Measurements from ENCODE around the gene NDST1. TPM values are rescaled to one million over a fixed set of nuclear protein-coding genes. Genes with fewer than 3 reads are reported as not detected.

The NDST1 gene
- total RNA-seq, 2 experiments from 2014 or later, result 9.5 to 26.6 TPM

GRCh38 chr5:150521522-150521817, 13.5 kb downstream of the NDST1 start:
- H3K79me2 ChIP-seq (ENCODE audit: insufficient read depth, low read depth, low read length), result no peaks in the 10 kb centered on the region
- ChIA-PET CTCF (ENCODE audit: unreplicated experiment) (no interaction called here), POLR2A (interaction anchor here (1.2 kb wide), 1 partner anchor 63 kb away, joined by 7 read pairs; no protein-coding TSS in a partner anchor)
- TF ChIP-seq, protein P1, sequence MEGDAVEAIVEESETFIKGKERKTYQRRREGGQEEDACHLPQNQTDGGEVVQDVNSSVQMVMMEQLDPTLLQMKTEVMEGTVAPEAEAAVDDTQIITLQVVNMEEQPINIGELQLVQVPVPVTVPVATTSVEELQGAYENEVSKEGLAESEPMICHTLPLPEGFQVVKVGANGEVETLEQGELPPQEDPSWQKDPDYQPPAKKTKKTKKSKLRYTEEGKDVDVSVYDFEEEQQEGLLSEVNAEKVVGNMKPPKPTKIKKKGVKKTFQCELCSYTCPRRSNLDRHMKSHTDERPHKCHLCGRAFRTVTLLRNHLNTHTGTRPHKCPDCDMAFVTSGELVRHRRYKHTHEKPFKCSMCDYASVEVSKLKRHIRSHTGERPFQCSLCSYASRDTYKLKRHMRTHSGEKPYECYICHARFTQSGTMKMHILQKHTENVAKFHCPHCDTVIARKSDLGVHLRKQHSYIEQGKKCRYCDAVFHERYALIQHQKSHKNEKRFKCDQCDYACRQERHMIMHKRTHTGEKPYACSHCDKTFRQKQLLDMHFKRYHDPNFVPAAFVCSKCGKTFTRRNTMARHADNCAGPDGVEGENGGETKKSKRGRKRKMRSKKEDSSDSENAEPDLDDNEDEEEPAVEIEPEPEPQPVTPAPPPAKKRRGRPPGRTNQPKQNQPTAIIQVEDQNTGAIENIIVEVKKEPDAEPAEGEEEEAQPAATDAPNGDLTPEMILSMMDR (conservative IDR thresholded peaks at IDR 0.05; ENCODE audit: low read length), result no peak
- TF ChIP-seq EZH2phosphoT487 (IDR thresholded peaks at IDR 0.05; ENCODE audit: borderline replicate concordance, low read depth, low read length), result no peak
- peaks cover 53% of the 10 kb centered on the region for H3K4me1 ChIP-seq (ENCODE audit: insufficient read depth, low read length, poor library complexity, severe bottlenecking)
- H3K9me2 ChIP-seq (ENCODE audit: insufficient read depth, low read length), result no peaks in the 10 kb centered on the region
- H3K36me3 ChIP-seq (ENCODE audit: insufficient read depth, low read length), result no peaks in the 10 kb centered on the region
- H3K4me2 ChIP-seq (ENCODE audit: low read length), result no peak overlapping the region
- H4K20me1 ChIP-seq (ENCODE audit: insufficient read depth, low read length), result no peaks in the 10 kb centered on the region
- H2AFZ ChIP-seq (ENCODE audit: low read length), result no peak overlapping the region
- DNase-seq (ENCODE audit: low spot score), result no peak
- intact Hi-C loops (cut with micrococcal nuclease; ENCODE audit: unreplicated experiment), result no loop called here
- no peaks in the 10 kb centered on the region for H3K9me3 ChIP-seq (ENCODE audit: low read length)
- no peak overlapping the region for H3K4me3 ChIP-seq (ENCODE audit: low read depth, low read length, poor library complexity, severe bottlenecking)
- no TSS peak for BruUV-seq (replicated peaks)
- H3K27ac ChIP-seq (ENCODE audit: low read depth, low read length, poor library complexity, severe bottlenecking), result no peak overlapping the region

DNA sequence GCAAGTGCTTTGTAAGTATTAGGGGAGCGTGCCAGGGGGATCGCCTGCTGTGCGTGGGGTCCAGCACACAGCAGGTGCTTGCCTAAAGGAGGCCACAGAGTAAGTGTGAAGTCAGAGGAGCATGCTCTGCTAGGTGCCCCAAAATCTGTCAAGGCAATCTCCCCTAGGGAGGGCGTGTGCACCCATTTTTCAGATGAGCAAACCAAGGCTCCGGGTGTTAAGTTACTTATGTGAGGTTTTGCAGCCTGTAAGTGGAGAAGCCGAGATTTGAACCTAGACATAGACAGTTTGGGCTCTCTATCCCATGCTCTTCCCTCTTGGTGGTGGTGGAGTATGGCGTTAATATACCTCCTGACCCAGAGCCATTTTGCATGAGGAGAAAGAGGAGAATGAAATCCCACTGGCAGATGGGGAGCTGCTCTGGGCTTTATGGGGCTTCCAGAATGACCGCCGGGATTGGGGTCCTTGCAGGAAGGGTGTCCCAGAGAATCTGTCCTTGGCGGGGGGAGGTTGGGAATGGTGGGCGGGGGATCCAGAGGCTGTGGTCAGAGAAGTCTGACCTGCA, 14.1 kb downstream of the NDST1 start:
- Histone ChIP-seq H3K9me2 (ENCODE audit: insufficient read depth, low read length) (no peaks in the 10 kb centered on the region), H3K4me1 (ENCODE audit: insufficient read depth, low read length, poor library complexity, severe bottlenecking) (peaks cover 53% of the 10 kb centered on the region), H3K9me3 (ENCODE audit: low read length) (no peaks in the 10 kb centered on the region), H2AFZ (ENCODE audit: low read length) (no peak overlapping the region), H3K4me2 (ENCODE audit: low read length) (peak overlapping the region; percentile 36), H4K20me1 (ENCODE audit: insufficient read depth, low read length) (no peaks in the 10 kb centered on the region), H3K79me2 (ENCODE audit: insufficient read depth, low read depth, low read length) (no peaks in the 10 kb centered on the region), H3K36me3 (ENCODE audit: insufficient read depth, low read length) (no peaks in the 10 kb centered on the region), H3K27ac (ENCODE audit: low read depth, low read length, poor library complexity, severe bottlenecking) (peak overlapping the region; percentile 36), H3K4me3 (ENCODE audit: low read depth, low read length, poor library complexity, severe bottlenecking) (no peak overlapping the region)
- no peak for TF ChIP-seq EZH2phosphoT487 (IDR thresholded peaks at IDR 0.05; ENCODE audit: borderline replicate concordance, low read depth, low read length)
- TF ChIP-seq, protein P1 (conservative IDR thresholded peaks at IDR 0.05; ENCODE audit: low read length), result no peak
- no peak for DNase-seq (ENCODE audit: low spot score)
- BruUV-seq (replicated peaks), result no TSS peak
- intact Hi-C loops (cut with micrococcal nuclease; ENCODE audit: unreplicated experiment), result no loop called here
- POLR2A ChIA-PET, result interaction anchor here (1.2 kb wide), 1 partner anchor 63 kb away, joined by 7 read pairs; no protein-coding TSS in a partner anchor
- CTCF ChIA-PET (ENCODE audit: unreplicated experiment), result no interaction called here
